ENCODE results near the gene BTG4.
A peak's percentile ranks its signal among the peaks of the same experiment; 100 is the strongest.

The BTG4 gene

DNA sequence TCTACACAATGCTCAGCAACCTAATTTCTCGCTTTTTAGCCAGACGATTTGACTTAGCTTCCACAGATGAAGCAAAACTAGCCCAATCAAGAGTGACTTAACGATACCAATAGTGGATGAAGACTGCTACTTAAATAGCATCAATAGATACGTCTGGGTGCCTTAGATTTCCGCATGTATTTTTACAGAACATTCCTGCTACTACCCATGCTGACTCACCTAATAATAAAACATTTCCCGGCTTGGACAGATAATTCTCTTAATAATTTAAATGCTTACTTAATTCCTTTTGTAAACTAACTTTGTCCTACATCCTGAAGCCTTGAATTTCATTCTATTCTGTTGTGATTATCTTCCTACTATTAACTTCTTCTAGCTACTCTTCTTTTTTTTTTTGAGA is 23.1 kb upstream of the BTG4 start:
- no peak for DNase-seq

- no peak for DNase-seq
These were observed 20.2 kb upstream of the BTG4 start for GRCh38 chr11:111532365-111532709.

- DNase-seq = peak; percentile 84
These were observed 19.6 kb upstream of the BTG4 start for GRCh38 chr11:111531687-111532364.

DNA sequence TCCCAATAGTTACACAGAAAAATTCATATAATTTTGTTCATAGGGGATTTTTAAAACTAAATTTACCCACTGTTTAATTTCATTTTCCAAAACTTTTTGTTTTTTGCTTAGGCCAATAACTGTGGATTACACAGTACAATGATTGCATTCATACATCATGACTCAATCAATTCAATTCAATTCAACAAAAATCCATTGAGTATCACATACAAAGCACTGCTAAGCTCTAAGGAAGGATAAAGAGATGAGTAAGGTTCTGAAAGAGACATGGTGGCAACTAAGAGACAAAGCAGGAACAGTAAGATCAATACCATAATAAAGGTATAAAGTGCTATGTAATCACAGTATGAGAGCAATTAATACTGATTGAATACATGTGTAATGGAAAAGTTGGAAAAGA is 18.9 kb upstream of the BTG4 start:
- no peak for DNase-seq

- DNase-seq = no peak
These were observed 17.9 kb upstream of the BTG4 start for GRCh38 chr11:111530091-111530490.

- DNase-seq = no peak
These were observed 16.4 kb upstream of the BTG4 start for GRCh38 chr11:111528557-111528956.

GRCh38 chr11:111527279-111527678 is 15.1 kb upstream of the BTG4 start:
- DNase-seq = no peak

DNA sequence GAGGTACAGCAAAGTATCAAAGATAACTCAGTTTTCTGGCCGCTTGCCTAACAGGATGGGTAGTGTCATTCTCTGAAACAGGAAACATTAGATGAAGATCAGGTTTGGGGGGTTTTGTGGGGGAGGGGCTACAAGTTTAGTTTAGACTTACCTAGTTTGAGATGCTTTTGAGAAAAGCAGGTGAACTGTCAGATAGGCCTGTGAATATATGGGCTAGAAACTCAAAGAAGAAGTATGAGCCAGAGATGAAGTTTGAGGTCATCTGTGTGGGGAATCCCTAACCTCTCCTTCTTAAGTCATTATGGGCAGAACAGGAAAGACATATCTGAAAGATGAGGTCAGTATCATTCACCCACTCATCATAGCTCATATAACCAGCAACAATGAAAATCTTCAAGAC is 14.3 kb upstream of the BTG4 start:
- peak; percentile 24 for DNase-seq

DNA sequence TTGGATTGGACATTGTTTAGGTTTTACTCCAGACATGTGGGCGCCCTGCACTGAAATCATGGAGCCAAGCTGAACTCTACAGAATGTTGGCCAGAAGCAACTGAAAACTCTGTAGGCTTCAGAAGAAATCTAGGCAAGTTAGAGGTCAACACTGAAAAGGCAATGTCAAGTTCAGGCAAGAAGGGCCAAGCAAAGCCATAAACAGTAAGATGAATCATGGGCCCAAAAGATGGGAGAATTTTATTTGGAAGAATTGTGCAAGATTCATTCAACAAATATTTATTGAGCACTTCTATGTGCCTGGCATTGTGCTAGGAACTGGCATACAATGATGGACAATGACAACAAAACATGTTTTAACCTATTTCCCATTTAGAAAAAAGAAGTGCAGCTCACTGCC is 13.3 kb upstream of the BTG4 start:
- no peak for DNase-seq

GRCh38 chr11:111524056-111524455 is 11.9 kb upstream of the BTG4 start:
- no peak for DNase-seq

DNA sequence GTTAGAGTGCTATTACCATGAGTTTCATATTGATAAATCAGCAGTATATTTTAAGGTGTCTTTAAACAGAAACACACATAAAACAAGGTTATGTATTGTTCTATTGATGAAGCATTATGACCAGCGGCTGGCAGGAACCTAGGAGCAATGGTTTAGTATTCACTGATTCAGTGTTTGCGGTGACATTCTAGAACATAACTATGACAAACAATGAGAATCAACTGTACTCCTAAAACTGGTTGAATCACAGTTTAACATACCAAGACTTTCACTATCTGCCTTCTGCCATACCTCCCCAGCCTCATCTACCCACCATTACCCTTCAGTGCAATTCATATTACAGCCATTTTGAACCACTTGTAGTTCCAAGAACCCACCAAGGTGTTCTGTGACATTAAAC is 11.2 kb upstream of the BTG4 start:
- DNase-seq = peak; percentile 45

GRCh38 chr11:111522426-111522825 is 10.2 kb upstream of the BTG4 start:
- no peak for DNase-seq

DNA sequence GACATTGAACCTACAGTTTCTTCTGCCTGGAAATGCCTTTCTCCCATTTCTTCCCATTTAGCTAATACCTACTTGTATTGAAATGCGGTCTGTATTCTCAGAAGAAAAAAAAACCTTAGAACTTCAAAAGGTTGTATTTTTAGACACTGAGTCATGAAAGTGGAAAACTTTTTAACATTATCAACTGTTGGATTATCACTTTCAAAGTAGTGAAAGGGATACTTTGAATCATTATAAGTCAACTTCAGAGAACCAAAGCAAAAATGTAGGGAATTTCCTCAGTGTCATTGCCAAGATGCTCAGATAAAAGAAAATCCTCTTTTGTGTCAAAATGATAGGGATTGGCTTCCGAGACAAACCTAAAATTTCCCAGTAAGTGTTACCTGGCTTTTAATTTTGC is 8.9 kb upstream of the BTG4 start:
- DNase-seq = no peak

GRCh38 chr11:111520560-111520959 is 8.4 kb upstream of the BTG4 start:
- no peak for DNase-seq

GRCh38 chr11:111518668-111519067 is 6.5 kb upstream of the BTG4 start:
- no peak for DNase-seq

DNA sequence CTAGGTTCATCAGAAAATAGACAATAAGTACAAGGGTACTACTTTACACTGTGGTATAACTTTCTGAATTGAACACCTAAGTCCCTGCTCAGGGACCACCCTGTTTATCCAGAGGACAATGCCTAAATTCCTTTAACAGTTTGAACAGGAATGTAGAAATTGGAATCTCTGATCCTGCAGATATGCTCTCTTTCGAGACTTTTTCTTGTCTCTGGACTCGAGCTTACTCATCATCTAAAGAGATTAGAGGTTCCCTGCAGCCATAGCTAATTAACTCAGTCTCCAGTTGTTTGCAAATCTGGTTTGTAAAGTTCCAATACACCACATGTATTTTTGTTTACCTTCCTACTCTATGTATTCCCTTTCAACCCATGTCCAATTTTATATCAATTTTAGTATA is 3.4 kb upstream of the BTG4 start:
- DNase-seq = no peak

GRCh38 chr11:111514216-111515031 is 2.2 kb upstream of the BTG4 start, which contains the start of gene HOATZ:
Gene HOATZ (plus strand): TSS chr11:111514778. CDS start chr11:111514785, 7 bp downstream.
- DNase-seq = peak; percentile 30

GRCh38 chr11:111513240-111513605 is 1.0 kb upstream of the BTG4 start:
- DNase-seq = no peak

DNA sequence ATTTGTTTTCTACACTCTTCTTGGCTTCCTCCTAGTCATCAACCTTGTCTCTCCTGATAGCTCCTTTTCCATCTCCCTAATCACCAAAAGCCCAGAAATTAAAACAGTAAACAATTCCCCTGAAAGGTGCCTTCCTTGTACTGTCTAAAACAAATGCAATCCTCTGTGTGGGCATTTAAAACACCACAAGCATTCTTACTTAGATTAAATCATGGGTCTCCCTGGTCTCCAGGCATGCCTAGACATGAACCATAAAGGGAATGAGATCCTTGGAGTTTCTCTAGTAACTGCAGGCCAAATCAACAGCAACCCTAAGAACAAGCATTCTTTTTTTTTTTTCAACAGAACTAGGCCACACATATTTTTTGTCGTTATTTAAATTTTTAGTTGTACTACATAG is 1.9 kb downstream of the BTG4 start:
- DNase-seq = no peak

DNA sequence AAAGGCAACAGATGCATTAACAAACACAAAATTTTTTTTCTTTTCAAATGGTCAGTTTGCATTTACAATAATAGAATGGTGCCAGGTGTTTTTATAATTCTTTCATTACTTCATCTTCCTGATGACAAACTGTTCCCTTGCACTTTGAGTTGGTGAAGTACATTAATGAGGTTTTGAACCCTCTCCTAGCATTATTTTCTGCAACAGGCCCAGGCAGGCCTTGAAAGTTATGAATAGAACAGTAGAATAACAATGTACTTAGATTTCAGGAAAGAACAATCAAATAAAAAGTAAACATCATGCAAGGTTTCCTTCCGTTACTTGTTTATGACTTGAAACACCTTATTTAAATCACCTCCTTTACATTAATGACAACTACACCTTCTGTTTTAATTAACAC is 9.6 kb downstream of the BTG4 start:
- no peak for DNase-seq

- no peak for DNase-seq
These were observed 11.7 kb downstream of the BTG4 start for GRCh38 chr11:111500481-111500880.

GRCh38 chr11:111499483-111499882 is 12.7 kb downstream of the BTG4 start:
- no peak for DNase-seq

GRCh38 chr11:111494040-111494439 is 18.1 kb downstream of the BTG4 start:
- DNase-seq = no peak

- DNase-seq = no peak
These were observed 21.7 kb downstream of the BTG4 start for GRCh38 chr11:111490496-111490895.

GRCh38 chr11:111483431-111483830 is 28.8 kb downstream of the BTG4 start:
- no peak for DNase-seq
